GM18867 (cell line): ENCODE results near the gene REPS2.

ENCODE experiments used
- ATAC-seq: cut with Tn5 transposase; IDR thresholded peaks from one replicate; pipeline ENCODE4 v1.9.1; 2021; ENCODE audit warnings: mild to moderate bottlenecking, moderate library complexity; ENCODE audit not compliant: unreplicated experiment

Gene REPS2

DNA sequence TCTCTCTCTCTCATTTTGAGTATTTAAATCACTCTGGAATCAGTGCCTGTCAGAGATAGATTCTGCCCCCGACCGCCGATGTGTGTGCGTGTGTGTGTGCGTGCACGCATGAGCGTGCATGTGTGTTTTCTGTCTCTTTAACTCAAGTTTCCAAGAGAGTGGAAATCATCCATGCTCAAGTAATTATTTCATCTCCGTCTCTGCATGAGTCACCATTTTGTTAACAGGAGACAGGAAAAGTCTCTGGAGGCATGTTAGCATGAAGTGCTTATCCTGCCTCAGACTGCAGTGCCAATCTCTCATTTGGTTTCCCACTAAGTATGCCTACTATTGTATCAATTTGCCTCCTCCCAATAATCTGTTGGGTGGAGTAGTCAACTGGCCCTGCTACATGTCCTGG is 245.6 kb downstream of the REPS2 start:
- ATAC-seq = no peak
